Measurements from ENCODE around the gene SORL1.

The SORL1 gene

GRCh38 chr11:121661880-121662486 lies 209.9 kb downstream of the SORL1 start:
- peaks cover 7% of the 10 kb centered on the region for H3K4me1 ChIP-seq (ENCODE audit: control insufficient read depth, insufficient read depth, low read length, poor library complexity, severe bottlenecking)
- H3K36me3 ChIP-seq (ENCODE audit: control insufficient read depth, insufficient read depth, low read length), result no peaks in the 10 kb centered on the region
- 93% methylated on average over 3 of the region's 4 CpGs for WGBS, 2 experiments (ENCODE audit: insufficient coverage in 2 of 2)
- H3K9me3 ChIP-seq (ENCODE audit: control insufficient read depth, low read length), result peaks cover 7% of the 10 kb centered on the region
- H3K4me3 ChIP-seq (ENCODE audit: extremely low read depth, insufficient read depth, low read length, poor library complexity, severe bottlenecking), result no peak overlapping the region
- no peak overlapping the region for H3K27ac ChIP-seq (ENCODE audit: low read depth, low read length, severe bottlenecking)

DNA sequence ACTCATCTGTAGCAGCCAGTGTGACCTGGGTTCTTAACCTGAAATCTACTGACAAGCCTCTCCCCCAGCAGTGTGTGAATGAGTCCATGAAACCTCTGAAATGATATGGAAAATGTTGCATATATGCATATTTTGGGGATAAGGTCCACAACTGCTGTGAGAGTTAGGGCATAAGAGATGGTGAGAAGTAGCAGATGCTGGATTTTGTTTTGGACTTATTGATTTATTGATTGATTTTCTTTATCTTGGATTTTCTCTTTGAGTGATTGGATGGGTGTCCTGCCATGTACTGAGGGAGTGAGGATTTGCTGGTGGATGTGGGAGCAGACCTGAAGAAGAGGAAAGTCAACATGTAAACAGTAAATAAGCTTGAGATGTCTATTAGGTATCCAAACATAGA lies 212.0 kb downstream of the SORL1 start:
- H3K4me1 ChIP-seq (ENCODE audit: control insufficient read depth, insufficient read depth, low read length, poor library complexity, severe bottlenecking), result peaks cover 7% of the 10 kb centered on the region
- H3K4me3 ChIP-seq (ENCODE audit: extremely low read depth, insufficient read depth, low read length, poor library complexity, severe bottlenecking), result no peak overlapping the region
- H3K27ac ChIP-seq (ENCODE audit: low read depth, low read length, severe bottlenecking), result no peak overlapping the region
- no peaks in the 10 kb centered on the region for H3K36me3 ChIP-seq (ENCODE audit: control insufficient read depth, insufficient read depth, low read length)
- H3K9me3 ChIP-seq (ENCODE audit: control insufficient read depth, low read length), result no peaks in the 10 kb centered on the region

GRCh38 chr11:121665206-121665838 lies 213.2 kb downstream of the SORL1 start:
- Histone ChIP-seq H3K9me3 (ENCODE audit: control insufficient read depth, low read length) (no peaks in the 10 kb centered on the region), H3K36me3 (ENCODE audit: control insufficient read depth, insufficient read depth, low read length) (no peaks in the 10 kb centered on the region), H3K4me3 (ENCODE audit: extremely low read depth, insufficient read depth, low read length, poor library complexity, severe bottlenecking) (no peak overlapping the region), H3K27ac (ENCODE audit: low read depth, low read length, severe bottlenecking) (no peak overlapping the region), H3K4me1 (ENCODE audit: control insufficient read depth, insufficient read depth, low read length, poor library complexity, severe bottlenecking) (peaks cover 7% of the 10 kb centered on the region)
- 91 to 96% methylated on average over 6 of the region's 6 CpGs for WGBS, 2 experiments (ENCODE audit: insufficient coverage in 2 of 2)

- Histone ChIP-seq H3K9me3 (ENCODE audit: control insufficient read depth, low read length) (no peaks in the 10 kb centered on the region), H3K4me3 (ENCODE audit: extremely low read depth, insufficient read depth, low read length, poor library complexity, severe bottlenecking) (no peak overlapping the region), H3K27ac (ENCODE audit: low read depth, low read length, severe bottlenecking) (no peak overlapping the region), H3K4me1 (ENCODE audit: control insufficient read depth, insufficient read depth, low read length, poor library complexity, severe bottlenecking) (peaks cover 3% of the 10 kb centered on the region), H3K36me3 (ENCODE audit: control insufficient read depth, insufficient read depth, low read length) (no peaks in the 10 kb centered on the region)
- WGBS, 2 experiments (ENCODE audit: insufficient coverage in 2 of 2), result no CpG with 5 or more reads among the region's 1 CpG
These were observed 215.7 kb downstream of the SORL1 start for GRCh38 chr11:121667836-121668235.

DNA sequence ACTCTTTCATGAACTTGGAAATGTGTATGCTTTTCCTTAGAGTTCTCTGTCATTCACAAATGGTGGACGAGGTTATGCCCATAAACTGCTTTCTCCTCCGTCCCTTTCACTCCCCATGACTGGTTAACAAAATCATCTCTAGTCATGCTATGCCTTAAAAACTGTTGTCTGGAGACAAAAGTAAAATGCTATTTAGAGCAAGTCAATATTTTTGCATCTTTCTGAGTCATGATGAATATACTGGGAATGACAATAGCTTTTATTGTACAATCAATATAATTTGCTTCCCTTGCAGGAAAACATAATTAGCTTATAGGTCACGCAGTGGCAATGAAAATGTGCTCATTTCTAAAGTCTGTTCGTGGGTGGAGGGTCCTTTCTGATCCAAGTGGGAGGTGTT lies 217.3 kb downstream of the SORL1 start:
- Histone ChIP-seq H3K4me3 (ENCODE audit: extremely low read depth, insufficient read depth, low read length, poor library complexity, severe bottlenecking) (no peak overlapping the region), H3K27ac (ENCODE audit: low read depth, low read length, severe bottlenecking) (no peak overlapping the region)
- WGBS, 2 experiments (ENCODE audit: insufficient coverage in 2 of 2), result 88% methylated on average over 4 of the region's 4 CpGs; no CpG with 5 or more reads in 1 of the 2 experiments

DNA sequence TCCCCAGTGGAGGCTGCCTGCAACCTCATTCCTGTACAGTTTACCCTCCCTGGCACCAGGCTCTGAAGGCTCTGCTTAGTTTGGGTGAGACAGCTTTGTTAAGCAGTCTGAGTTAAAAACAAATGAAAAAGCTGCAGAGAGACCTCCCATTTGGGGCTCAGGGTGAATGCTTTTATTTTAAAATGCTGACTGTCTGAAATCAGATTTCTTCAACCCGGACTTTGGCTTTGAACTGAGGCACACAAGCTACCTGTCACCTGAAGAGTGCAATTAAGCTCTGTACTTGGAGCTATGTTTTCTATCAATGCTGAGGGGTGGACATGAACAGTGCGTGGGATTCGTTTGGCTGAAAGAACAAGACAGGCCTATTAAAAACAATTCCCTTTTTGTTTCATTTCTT lies 218.2 kb downstream of the SORL1 start:
- Histone ChIP-seq H3K4me1 (ENCODE audit: control insufficient read depth, insufficient read depth, low read length, poor library complexity, severe bottlenecking) (peaks cover 6% of the 10 kb centered on the region), H3K4me3 (ENCODE audit: extremely low read depth, insufficient read depth, low read length, poor library complexity, severe bottlenecking) (no peak overlapping the region), H3K9me3 (ENCODE audit: control insufficient read depth, low read length) (no peaks in the 10 kb centered on the region), H3K36me3 (ENCODE audit: control insufficient read depth, insufficient read depth, low read length) (no peaks in the 10 kb centered on the region), H3K27ac (ENCODE audit: low read depth, low read length, severe bottlenecking) (no peak overlapping the region)
- 91 to 100% methylated on average over 3 of the region's 3 CpGs for WGBS, 2 experiments (ENCODE audit: insufficient coverage in 2 of 2)

More for the DNA sequence above, 217.3 kb downstream of the SORL1 start:
- H3K4me1 ChIP-seq (ENCODE audit: control insufficient read depth, insufficient read depth, low read length, poor library complexity, severe bottlenecking), result peaks cover 3% of the 10 kb centered on the region
- H3K36me3 ChIP-seq (ENCODE audit: control insufficient read depth, insufficient read depth, low read length), result no peaks in the 10 kb centered on the region
- H3K9me3 ChIP-seq (ENCODE audit: control insufficient read depth, low read length), result no peaks in the 10 kb centered on the region

DNA sequence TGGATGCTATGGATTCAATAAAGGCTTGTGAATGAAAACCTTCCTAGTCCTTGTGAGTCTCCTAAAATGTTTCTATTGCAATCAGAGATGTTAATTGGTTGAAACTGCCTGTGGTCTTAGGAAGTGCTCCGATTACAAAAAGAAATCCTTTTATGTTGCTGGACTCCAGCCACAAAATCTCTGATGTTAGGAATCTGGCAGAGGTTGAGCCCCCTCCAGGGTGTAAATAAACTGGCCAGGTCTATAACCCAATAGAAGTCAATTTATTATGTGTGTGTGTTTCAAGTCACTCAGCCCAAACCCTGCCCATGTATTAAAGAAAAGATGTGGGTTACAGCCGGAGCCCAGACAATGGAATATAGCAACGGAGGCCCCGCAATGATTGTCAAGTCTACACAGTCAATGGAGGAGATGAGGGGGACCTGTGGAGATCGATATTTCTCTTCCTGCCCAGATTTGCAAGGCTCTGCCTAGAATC lies 218.7 kb downstream of the SORL1 start:
- H3K4me1 ChIP-seq (ENCODE audit: control insufficient read depth, insufficient read depth, low read length, poor library complexity, severe bottlenecking), result peaks cover 6% of the 10 kb centered on the region
- H3K9me3 ChIP-seq (ENCODE audit: control insufficient read depth, low read length), result no peaks in the 10 kb centered on the region
- H3K4me3 ChIP-seq (ENCODE audit: extremely low read depth, insufficient read depth, low read length, poor library complexity, severe bottlenecking), result no peak overlapping the region
- H3K27ac ChIP-seq (ENCODE audit: low read depth, low read length, severe bottlenecking), result no peak overlapping the region
- H3K36me3 ChIP-seq (ENCODE audit: control insufficient read depth, insufficient read depth, low read length), result no peaks in the 10 kb centered on the region
- WGBS, 2 experiments (ENCODE audit: insufficient coverage in 2 of 2), result 93 to 95% methylated on average over 4 to 5 of the region's 5 CpGs

DNA sequence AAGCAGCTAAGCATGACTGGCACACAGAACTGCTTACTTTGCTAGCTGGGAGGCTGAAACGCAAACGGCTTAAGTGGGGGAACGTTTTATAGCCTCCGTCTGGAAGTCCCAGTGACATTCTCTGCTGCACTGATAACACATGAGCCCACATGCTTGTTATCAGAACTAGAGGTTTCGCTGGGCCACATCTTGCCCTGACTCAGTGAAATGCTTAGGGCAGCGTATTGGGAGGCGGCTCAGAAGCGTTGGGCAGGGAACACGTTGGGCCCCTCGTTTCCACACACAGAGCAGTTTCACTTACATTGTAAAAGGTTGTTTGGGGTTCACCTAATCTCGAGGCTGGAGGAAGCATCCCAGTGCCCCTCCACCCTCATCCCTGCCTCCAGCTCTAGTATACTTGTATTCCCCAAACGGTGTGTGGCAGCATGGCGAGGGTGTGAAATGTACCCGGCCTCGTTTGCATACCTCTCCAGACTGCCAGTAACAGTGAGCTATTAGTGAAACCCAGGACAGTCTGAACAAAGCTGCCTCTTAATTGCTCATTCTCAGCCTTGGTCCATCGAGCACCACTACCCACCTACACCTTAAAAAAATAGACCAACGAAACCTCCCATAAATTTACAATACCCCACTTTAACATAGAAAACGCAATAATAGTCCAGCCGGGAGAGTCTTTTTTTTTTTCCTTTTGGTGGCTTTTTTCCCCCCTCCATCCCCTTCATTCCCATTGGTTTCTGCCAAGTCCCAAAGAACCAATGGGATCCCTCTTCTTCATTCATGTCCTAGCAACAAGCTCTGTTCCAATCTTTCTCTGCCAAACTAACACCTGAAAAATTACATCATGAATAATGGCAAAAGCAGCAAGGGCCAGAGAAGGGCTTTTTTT lies 219.4 kb downstream of the SORL1 start:
- H3K36me3 ChIP-seq (ENCODE audit: control insufficient read depth, insufficient read depth, low read length), result no peaks in the 10 kb centered on the region
- no peak overlapping the region for H3K27ac ChIP-seq (ENCODE audit: low read depth, low read length, severe bottlenecking)
- H3K4me1 ChIP-seq (ENCODE audit: control insufficient read depth, insufficient read depth, low read length, poor library complexity, severe bottlenecking), result peaks cover 6% of the 10 kb centered on the region
- no peaks in the 10 kb centered on the region for H3K9me3 ChIP-seq (ENCODE audit: control insufficient read depth, low read length)
- H3K4me3 ChIP-seq (ENCODE audit: extremely low read depth, insufficient read depth, low read length, poor library complexity, severe bottlenecking), result no peak overlapping the region
- 84 to 88% methylated on average over 18 to 19 of the region's 19 CpGs for WGBS, 2 experiments (ENCODE audit: insufficient coverage in 2 of 2)

DNA sequence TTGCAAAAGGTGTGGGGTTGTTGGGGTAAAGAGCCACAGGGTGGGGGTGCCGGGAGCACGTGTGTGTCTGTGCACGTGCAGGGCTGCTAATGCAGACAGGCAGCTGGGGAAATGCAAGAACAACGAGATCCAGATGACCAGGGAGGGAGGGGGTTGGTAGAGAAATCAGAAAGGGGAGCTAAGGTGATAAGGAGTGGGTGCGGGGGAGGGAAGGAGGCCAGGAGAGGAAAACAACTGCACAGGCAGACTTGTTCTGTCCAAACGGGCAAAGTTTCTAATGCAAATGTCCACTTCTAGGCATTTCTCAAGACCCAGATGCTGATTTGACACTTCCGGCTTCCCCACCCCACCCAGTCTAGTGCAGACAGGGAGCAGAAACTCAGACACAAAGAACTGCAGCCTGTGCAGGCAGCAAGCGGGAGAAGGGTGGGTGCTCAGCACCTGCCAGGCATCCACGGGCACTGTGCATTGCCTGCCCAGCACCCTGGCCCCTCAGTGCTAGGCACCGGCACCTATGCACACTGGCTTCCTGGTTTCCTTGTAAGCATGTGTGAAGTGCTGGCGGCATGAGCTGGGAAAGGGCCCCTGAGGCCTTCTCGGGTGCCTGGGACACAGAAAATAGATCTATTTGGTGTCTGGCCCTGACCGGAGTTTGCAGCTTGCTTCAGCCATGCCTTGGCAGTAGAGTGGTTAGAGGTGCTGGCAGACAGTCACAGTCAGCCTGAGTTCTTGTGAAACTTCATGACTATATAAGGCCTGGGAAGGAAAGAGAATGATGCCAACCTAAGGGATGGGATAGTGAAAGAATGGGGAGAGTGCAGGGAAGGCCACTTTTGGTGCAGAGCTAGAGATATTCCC lies 220.7 kb downstream of the SORL1 start:
- no peaks in the 10 kb centered on the region for H3K36me3 ChIP-seq (ENCODE audit: control insufficient read depth, insufficient read depth, low read length)
- H3K4me1 ChIP-seq (ENCODE audit: control insufficient read depth, insufficient read depth, low read length, poor library complexity, severe bottlenecking), result peaks cover 6% of the 10 kb centered on the region
- WGBS, 2 experiments (ENCODE audit: insufficient coverage in 2 of 2), result 84 to 85% methylated on average over 11 to 12 of the region's 13 CpGs
- no peak overlapping the region for H3K4me3 ChIP-seq (ENCODE audit: extremely low read depth, insufficient read depth, low read length, poor library complexity, severe bottlenecking)
- H3K27ac ChIP-seq (ENCODE audit: low read depth, low read length, severe bottlenecking), result no peak overlapping the region
- H3K9me3 ChIP-seq (ENCODE audit: control insufficient read depth, low read length), result no peaks in the 10 kb centered on the region

DNA sequence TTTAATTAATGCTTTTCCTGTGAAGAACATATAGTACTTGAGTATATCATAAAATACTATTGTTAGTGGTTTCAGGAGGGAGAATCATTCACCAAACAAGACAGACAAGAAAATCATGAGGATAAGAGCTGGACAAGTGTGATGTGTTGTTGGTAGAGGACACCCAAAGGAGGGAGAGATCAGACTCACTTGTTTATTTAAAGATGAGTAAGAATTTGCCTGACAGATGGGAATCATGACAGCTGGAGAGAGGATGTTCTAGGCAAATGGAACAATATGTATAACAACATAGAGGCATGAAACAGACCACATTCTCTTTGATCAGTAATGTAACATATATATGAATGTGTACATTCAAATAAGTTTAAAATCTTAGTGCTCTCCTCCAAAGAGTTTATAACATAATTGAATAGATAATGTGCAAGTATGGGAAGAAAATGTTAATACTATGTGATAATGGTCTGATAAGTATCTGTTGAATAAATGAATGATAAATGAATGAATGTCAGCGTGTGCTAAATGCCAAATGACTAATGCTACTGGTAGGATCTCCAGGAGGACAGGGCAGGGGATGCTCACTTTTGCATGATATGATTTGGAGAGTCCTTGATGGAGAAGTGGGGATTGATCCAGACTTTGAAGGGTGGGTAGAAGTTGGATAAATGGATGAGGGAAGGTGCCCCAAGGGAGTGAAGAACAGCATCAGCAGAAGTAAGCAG lies 229.6 kb downstream of the SORL1 start:
- Histone ChIP-seq H3K9me3 (ENCODE audit: control insufficient read depth, low read length) (no peaks in the 10 kb centered on the region), H3K36me3 (ENCODE audit: control insufficient read depth, insufficient read depth, low read length) (no peaks in the 10 kb centered on the region), H3K4me3 (ENCODE audit: extremely low read depth, insufficient read depth, low read length, poor library complexity, severe bottlenecking) (no peak overlapping the region), H3K27ac (ENCODE audit: low read depth, low read length, severe bottlenecking) (no peak overlapping the region), H3K4me1 (ENCODE audit: control insufficient read depth, insufficient read depth, low read length, poor library complexity, severe bottlenecking) (no peaks in the 10 kb centered on the region)
- 90 to 93% methylated on average over 1 of the region's 1 CpG for WGBS, 2 experiments (ENCODE audit: insufficient coverage in 2 of 2)

Data from mesodermal cell (in vitro differentiated cells).